Activated CD8-positive, alpha-beta memory T cell treated with anti-CD3 and anti-CD28 coated beads for 48 hours (primary cell): ENCODE results near the gene TOMM22.
"Not testable (repeated sequence)": the region's sequence is repeated elsewhere in the genome, so short reads cannot be mapped to it uniquely, and the experiment has no call there.

Experiments
- DNase-seq, 3 experiments: peaks; one replicate each; pipeline ENCODE4 v3.0.0-alpha.2; 2020; ENCODE audit warnings: low read depth in 2 of 3, low spot score in 2 of 3

TOMM22 gene

DNA sequence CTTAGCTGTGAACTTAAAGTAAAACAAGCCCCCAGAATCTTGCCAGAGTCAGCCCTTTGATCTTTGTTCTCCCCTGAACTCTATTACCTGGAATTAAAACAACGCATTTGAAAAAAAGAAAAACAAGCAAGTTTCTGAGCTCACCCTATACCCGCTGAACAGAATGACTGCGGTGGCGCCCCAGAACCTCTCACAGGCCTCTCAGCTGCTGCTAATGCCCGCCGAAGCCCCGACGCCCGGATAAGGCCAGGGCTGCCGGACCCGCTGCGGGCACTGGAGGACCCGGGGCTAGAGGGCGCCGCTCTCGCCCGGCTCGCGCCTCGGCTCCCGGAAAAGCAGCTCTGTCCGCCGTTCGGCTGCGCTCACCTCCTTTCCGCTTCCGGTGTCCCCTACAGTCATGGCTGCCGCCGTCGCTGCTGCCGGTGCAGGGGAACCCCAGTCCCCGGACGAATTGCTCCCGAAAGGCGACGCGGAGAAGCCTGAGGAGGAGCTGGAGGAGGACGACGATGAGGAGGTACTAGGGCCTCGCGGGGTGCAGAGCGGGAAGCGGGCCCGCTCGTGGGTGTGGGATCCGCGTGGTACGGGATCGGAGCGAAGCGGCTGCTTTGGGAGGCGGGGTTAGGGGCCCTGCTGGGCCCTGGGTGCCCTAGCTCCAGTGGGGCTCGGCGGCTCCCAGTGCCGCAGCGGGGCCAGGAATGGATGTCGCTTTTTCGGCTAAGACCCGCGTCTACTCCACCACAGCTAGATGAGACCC, at the start of gene TOMM22:
TSS of gene TOMM22 (plus strand) at position 376 of the 754 bp plus-strand sequence. CDS start at position 398, 22 bp downstream.
- peak; percentile 73 to 78 (median 75) for DNase-seq

DNA sequence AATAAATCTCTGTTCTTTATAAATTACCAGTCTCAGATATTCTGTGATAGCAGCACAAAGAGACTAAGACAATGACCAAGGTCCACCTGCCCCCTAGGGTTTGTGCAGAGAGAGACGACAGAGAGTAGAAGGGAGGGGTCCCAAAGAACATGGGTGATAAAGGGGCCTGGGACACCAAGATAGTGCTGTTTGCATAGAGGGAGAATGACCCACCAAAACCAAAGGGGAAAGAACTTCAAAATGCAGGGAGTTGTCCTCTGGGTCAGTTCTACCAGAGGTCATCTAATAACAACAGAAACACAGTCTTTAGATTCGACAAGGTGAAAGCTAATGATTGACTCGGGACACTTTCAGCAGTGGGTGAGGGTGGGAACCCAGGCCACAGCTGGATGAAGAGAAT, 49.2 kb upstream of the TOMM22 start:
- no peak for DNase-seq

DNA sequence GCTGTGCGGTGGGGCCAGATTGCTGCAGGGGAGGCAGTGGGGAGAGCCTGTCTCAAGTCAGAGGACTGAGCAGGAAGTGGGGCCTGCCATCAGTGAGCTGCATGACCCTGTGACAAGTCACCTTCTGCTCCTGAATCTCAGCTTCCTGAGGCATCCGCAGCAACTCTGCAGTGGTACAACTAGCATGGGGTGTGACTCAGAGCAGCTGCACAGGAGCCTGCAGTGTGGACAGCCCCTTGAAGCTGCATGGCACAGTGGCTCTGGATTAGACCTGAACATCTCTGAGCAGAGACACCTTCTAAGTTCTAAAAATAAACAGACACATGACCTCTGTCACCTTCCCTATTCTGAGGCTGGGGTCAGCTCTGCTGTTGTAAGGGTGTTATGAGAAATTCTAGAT, 43.5 kb upstream of the TOMM22 start:
- DNase-seq, result no peak

DNA sequence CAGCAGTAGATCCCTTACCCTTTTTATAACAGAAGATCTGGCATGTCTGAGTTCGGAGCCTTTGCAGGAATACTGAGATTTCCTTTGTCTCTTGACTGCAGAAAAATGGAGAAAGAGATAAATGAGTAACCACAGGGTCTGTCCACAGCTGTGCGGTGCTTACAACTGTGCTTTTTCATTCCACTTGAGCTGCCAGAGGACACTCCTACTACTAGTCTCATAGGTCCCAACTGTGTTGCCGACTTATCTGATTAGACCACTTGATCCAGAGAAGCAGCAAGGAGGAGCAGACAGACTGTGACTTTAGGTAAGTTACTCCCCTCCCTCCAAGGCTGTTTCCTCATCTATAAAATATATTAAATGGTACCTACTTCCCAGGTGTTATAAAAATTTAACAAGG, 43.0 kb upstream of the TOMM22 start:
- DNase-seq, result no peak

DNA sequence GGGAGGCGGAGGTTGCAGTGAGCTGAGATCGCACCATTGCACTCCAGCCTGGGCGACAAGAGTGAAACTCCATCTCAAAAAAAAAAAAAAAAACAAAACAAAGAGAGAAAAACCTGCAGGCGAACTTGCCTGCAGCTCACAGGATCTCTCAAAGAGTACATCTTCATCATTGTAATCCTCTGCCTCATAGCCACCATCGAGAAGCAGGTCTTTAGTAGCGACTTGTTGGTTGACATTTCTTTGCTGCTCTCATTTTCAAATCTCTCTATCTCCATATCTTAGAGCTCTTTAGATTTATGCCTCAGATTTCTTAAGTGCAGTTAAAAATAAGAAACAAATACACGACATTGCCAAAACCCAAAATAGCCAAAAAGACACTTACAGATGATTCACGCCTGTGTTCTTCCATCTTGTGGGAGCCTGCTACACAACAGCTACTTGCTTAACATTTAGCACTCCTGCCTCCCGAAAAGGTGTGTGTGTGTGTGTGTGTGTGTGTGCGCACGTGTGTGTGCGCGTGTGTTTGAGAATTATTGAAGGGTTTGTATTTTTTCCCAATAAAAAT, 40.2 kb upstream of the TOMM22 start:
- no peak for DNase-seq

DNA sequence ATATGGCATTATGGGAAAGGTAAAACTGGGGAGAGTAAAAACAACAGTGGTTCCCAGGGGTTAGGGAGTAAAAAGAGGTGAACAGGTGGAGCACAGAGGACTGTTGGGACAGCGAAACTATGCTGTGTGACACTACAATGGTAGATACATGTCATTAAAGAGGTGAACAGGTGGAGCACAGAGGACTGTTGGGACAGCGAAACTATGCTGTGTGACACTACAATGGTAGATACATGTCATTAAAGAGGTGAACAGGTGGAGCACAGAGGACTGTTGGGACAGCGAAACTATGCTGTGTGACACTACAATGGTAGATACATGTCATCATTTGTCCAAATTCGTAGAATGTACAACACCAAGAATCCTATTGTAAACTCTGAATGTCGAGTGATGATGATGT, 37.5 kb upstream of the TOMM22 start:
- not testable (repeated sequence) for DNase-seq

DNA sequence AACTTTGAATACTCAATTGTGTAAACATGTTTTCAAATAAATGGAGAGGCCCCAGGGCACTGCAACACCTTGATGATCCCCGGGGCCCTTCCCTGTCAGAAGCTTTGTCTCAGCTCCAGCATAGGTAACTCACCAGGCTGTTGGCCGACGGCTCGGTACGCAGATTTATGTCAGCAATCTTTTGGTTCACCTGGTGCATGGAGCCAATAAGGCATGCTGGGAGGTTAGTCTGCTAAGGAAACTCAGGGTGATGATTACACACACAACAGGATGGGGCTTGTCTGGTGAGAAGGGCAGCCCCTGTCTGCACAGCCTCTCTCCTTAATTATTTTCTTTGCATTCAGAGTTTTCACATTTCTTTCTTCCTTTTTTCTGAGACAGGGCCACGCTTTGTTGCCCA, 36.3 kb upstream of the TOMM22 start:
- DNase-seq, result no peak

DNA sequence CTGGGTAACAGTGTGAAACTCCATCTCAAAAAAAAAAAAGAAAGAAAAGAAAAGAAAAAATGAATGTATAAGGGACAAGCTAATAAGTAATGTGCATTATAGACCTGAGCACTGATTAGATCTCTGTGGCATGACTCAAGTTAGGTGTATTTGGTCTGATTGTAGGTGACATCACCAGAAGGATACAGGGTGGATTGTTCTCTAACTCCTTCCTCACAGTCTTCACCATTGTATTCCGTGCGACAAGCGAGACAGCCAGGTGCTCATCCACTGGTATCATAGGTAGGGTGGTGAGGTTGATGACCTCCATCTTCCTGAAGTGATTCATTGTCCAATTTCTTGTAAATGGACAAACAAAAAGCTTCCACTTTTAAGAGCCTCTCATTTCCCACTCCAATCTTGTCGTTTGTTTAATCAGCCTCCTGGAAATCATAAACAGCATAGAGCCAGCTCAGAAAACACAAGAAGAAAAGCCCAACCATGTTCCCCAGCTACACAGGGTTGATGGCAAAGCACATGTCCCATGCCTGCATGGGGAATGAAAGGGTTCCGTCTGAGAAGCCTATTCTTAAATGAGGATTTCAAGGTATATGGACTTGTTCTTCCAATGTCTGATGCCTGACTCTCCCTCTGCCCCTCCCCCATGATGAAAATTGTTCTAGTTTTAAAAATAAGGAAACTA, 31.8 kb upstream of the TOMM22 start:
- DNase-seq, result no peak

DNA sequence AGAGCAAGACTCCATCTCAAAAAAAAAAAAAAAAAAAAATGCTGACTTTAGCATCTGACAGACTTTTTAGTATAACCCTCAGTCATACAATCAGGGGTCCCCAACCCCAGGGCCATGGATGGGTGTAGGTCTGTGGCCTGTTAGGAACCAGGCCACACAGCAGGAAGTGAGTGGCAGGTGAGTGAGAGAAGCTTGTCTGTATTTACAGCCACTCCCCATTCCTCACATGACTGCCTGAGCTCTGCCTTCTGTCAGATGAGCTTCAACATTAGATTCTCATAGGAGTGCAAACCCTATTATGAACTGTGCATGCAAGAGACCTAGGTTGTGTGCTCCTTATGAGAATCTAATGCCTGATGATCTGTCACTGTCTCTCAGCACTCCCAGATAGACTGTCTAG, 28.9 kb upstream of the TOMM22 start:
- DNase-seq, result no peak

DNA sequence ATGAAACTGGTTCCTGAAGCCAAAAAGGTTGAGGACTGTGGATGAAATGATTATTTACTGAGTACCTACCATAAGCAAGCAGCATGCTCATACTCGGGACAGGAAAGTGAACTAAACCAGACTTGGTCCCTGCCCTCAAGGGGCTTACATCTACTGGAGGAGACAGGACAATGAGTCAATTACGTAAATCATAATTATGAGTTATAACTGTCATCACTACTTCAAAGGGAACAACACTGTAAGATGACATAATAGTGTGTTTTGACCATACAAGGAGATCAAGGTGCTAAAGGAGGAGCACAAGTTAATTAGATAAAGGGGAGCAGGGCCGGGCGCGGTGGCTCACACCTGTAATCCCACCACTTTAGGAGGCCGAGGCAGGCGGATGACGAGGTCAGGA, 28.0 kb upstream of the TOMM22 start:
- no peak for DNase-seq

DNA sequence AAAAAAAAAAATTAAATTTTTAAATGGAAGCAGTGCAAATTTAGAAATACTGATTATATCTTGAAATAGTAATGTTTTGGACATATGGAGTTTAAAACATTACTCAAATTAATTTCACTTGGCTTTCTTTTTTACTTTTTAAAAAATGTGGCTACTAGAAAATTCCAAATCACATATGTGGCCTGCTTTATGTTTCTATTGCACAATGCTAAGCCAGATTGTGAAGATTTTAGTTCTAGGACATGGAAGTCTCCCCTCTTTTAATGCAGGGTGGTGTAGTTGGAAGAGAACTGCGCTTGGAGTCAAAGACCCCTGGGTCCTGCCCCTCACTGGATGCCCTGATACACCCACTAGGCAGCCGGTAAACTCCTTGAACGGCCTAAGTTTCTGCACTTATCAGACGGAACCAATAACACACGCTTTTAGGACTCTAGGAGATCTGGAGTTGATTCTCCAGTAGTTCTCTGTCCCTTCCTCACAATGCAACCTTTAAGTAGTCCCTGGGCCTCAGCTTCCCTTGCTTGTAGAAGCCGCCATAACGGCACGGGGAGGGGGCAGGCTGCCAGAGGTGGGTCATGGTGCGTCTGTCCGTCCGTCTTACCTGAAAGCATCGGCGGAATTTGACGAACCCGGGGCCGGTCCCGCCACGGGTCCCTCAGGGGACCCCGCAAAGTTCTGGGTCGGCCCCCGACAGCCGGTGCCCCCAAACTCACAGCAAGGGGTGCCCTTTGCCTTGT, 26.1 kb upstream of the TOMM22 start:
- DNase-seq, result no peak

DNA sequence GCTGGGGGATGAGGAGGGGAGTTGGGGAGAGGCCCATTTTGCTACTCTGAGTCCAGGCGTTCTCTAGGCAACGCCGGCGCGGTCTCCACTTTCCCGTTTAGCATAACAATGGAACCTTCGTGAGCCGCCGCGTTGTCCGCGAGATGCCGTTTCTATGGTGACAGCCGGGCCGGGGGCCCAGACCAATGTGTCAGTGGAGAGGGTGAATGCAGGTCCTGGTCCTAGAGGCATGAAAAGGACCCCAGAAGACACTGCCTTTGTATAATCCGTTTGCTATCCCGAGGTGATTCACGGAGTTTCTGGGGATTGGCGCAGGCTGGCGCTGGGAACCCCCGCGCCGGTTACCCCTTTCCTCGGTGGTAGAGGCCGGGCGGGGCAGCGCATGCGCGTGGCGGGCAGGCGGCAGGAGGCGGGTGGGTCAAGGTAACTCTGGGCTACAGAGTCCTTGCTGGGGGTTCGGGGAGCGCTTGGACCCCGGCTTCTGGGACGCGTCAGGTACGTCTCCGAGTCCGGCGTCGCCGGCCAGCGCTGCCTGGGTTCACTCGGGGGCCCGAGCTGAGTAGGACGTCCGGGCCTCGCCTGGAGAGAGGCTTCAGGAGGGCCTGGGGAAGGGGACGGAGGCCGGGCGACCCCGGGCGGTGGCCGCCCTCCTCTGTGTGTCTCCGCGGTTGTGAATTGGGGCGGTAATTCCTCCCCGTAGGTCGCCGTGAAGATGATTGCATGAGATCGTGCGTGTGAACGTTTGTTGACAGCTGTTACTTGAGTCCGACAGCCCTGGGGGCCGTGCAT, 25.3 kb upstream of the TOMM22 start, which contains the start of the genes CBY1 and FAM227A:
TSS of gene CBY1 (plus strand) at position 383 of the 789 bp plus-strand sequence. CDS start 11,417 bp downstream, outside the sequence.
TSS of gene FAM227A (minus strand) at position 137 of the 789 bp plus-strand sequence. CDS start 6,224 bp downstream, outside the sequence.
- DNase-seq, result peak; percentile 76 to 92 (median 79)

DNA sequence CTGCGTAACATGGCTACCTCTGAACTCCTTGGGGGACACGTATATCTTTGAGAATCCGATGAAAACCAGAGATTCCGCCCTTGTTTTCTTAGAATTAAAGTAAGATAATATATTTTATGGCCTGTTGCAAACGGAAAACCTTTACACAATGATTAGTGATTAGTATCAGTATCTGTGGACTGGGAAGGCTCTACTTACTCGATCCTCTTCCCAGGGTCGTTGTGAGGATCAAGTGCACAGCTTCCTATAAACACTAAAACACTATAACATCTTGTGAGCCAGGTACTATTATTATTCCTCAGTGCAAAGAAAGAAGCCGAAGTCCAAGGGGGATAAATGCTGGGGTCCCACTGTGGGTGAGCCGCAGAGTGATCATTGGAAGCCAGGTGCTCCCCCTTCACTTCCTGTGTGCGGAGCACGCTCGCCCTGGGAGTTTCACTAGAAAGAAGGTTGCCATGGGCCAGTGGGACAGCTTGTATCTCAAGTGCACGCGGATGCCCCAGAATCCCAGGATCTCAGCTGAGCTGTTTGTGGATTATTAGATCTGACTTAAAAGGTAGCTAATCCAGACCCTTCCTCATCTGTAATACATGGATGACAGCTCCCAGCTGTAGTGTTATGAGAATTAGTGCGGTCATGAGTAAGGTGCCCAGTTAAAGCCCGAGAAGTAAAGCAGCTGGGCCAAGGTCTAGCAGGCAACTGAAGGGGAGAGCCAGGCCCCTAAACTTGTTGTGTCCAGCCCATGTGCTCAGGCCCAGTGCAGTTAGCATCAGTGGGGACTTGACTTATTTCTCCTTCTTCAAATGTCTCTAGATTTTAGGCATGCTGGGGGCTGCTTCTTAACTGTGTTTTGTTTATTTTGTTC, 24.5 kb upstream of the TOMM22 start:
- peak; percentile 9 to 26 (median 18) for DNase-seq

DNA sequence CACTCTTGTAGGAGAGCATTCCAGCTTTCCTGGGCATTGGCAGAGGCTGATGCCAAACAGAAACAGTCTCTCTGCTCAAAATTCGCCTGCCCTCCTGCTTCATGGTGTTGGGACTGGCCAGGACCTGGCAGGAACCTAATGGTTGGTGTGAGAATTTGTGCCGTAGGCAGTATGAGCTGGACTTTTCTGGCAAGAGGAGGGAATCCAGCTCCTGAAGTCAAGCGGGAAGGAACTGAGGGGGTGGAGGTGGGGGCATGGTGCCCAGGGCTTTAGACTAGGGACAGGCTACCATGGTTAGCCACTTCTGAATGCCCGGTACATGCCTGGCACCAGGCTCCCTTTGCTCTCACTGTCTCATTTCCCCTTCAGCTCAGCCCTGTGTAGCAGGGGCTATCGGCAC, 6.9 kb upstream of the TOMM22 start:
- DNase-seq, result no peak

DNA sequence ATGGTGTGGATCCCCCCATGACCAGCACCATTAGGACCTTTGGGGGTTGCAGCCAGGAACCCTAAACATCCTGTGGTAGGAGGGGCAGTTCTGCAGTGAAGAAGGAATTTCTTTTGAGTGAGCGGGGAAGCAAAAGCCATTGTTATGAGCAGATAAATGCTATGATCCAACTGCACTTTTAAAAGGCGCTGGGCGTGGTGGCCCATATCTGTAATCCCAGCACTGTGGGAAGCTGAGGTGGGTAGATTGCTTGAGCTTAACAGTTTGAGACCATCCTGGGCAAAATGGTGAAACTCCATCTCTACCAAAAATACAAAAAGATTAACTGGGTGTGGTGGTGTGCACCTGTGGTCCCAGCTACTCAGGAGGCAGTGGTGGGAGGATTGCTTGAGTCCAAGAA, 5.9 kb upstream of the TOMM22 start:
- DNase-seq, result no peak

DNA sequence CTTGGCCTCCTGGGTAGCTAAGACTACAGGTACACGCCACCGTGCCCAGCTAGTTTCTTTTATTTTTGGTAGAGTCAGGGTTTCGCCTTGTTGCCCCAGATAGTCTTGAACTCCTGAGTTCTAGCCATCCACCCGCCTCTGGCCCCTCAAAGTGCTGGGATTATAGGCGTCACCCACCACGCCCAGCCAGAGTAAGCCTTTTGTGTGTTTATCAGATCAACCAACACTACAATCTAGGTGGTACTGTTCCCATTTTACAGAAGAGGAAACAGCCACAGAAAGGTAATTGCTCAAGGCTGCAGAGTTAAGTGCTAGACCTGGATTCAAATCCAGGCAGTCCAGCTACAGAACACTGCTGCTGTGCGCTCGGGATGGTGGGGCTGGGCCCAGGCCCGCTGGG, 3.1 kb downstream of the TOMM22 start:
- no peak for DNase-seq

DNA sequence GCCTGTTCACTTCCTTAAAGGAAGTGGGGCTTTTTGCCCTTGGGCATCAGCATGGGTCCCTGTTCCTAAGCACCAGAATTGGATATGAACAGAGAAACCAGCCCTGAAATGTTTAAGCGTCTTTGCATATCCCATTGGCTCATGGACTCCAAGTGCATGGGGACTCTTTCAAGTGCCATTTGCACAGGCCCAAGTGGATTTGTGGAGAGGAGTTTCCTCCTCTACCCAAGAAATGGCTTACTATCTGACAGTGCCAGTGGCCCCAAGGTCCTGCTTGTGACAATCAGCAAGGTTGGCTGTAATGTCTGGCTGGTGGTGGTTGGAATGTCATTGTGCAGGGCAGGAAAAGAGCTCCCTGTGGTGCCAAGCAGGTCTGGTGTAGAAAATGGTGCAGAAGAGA, 4.0 kb downstream of the TOMM22 start:
- no peak for DNase-seq

DNA sequence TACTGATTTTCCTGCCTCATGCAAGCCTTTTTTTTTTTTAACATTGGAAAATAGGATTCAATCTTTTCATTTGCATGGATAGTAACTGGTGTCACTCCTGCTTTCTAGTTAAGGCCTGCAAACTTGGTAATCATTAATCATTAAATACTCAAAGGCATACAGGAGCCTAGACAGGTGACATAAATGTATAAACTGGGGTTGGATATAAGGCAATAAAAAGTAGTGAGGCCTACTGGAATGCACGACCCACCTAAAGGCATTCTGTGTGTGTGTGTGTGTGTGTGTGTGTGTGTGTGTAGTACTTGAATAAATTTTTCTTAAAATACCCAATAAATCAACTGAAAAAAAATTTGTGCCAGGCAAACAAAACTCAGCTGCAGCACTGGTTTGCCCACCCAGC, 7.9 kb downstream of the TOMM22 start:
- DNase-seq, result no peak

DNA sequence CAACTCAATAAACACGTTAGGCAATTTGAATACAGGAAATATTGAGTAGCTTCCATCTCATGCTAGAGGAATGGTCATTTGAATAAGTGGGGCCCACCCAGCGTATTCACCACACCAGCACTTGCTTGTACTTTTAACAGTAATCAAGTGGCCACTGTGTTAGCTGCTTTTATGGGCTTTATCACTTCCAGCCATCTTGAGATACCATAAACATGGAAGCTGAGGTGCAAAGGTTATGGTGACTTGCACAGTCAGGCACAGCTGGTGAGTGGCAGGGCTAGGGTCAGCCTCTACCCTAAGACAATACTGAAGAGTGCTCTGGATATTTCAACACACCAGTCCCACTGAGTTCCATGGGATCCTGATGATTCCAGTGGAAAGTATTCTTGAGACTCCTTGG, 12.3 kb downstream of the TOMM22 start:
- DNase-seq, result no peak

DNA sequence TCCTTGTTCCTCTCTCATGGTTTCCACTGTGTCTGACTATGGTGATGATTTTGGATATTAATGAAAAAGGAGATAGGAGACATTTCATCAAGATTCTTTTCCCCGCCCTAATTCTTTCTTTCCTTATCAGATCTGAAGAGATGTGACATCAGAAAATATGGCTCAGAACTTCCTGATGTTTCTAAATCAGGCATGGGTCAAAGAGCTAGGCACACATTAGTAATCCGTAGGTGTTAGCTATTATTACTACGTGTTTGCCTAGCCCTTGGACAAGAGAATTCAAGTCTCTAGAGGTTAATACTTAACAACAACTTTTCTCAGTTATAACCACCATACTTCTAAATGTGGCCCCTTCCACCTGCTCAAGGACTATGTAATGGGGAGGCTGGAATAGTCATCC, 13.2 kb downstream of the TOMM22 start:
- no peak for DNase-seq
